GM20431 (cell line): ENCODE results near the gene FOXL3.

Experiments used
- in situ Hi-C: fragments of 300-500 bp; cut with MseI, MboI; formaldehyde crosslinking; loops from one replicate; pipeline ENCODE4 v1.15.0; 2020; ENCODE audit warnings: low sequenced_read_pairs; ENCODE audit not compliant: unreplicated experiment

The FOXL3 gene

DNA sequence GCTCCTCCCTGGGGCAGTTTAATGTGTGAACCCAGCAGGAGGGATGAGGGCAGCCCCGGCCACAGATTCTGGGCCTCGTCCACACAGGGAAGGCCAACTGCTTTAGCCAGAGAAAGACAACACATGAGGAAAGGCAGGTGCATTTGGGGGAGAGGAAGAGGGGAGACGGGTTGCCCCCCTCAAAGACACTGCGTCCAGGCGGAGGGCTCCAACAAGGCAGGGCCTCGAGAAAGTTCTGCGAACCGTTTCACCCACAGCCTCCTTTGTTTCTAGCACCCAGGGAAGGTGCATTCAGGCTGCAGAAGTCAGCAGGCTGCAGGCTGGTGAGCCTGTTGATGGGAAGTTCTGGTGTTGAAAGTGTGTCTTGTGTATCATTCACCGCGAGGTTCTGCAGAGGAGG lies 10.1 kb downstream of the FOXL3 start:
- in situ Hi-C loops = no loop called here

DNA sequence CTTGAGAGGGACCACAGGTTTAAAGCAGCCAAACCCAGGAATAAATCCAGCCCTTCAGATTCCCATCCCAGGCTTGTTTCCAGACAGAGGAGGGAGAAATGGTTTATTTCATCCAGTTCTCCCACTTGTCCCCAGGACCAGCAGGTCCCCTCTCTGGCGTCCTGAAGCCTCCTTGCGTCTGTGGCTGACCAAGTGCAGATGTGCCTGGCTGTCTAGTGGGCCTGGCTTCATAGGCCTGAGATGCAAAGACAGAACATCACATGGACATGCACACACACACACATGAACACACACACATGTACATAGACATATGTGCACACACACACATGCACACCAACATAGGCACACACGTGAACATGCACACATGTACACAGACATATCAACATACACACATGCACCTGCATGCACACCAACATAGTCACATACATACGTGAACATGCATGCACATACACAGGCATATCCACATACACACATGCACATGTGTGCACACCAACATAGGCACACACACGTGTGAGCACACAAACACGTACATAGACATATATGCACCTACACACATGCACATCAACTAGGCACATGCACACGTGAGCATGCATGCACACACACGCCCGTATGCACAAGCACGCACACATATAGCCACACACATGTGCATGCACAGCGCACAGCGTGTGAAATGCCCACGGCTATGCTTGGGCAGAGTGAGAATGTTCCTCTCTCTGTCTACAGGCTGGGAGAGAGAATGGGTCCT lies 10.7 kb downstream of the FOXL3 start:
- in situ Hi-C loops = no loop called here

DNA sequence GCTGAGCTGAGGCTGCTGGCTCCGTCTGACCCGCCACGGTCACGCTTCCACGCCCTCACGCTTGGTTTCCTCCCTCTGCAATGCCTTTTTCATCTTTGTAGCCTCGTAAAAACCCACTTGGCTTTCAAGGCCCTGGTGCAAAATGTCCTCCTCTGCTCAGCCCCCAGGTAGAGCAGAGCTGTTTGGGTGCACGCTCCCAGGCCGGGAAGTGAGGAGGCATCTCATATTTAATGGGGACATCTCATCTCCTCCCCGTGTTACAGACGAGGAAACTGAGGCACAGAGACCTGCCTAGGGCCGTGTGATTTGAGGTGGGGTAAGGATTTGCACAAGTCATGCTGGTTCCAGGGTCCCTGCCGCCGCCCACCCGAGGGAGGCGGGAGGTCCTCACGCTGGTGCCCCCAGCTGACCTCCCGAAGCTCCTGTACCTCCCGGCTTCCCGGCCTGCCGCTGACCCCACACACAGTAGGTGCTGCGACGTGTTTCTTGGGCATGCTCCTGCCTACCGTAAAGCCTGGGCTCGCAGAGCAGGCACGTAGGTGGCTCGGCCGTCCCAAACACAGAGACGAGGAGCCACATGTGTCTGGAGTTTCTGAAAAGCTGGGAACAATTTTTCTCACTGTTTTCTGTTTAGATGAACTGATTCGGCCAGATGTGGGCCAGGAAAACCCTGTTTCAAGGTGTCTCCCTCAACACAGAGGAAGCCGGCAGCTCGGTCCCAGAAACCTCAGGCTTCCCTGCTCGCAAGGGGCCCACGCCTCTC lies 11.5 kb downstream of the FOXL3 start:
- in situ Hi-C loops = no loop called here

DNA sequence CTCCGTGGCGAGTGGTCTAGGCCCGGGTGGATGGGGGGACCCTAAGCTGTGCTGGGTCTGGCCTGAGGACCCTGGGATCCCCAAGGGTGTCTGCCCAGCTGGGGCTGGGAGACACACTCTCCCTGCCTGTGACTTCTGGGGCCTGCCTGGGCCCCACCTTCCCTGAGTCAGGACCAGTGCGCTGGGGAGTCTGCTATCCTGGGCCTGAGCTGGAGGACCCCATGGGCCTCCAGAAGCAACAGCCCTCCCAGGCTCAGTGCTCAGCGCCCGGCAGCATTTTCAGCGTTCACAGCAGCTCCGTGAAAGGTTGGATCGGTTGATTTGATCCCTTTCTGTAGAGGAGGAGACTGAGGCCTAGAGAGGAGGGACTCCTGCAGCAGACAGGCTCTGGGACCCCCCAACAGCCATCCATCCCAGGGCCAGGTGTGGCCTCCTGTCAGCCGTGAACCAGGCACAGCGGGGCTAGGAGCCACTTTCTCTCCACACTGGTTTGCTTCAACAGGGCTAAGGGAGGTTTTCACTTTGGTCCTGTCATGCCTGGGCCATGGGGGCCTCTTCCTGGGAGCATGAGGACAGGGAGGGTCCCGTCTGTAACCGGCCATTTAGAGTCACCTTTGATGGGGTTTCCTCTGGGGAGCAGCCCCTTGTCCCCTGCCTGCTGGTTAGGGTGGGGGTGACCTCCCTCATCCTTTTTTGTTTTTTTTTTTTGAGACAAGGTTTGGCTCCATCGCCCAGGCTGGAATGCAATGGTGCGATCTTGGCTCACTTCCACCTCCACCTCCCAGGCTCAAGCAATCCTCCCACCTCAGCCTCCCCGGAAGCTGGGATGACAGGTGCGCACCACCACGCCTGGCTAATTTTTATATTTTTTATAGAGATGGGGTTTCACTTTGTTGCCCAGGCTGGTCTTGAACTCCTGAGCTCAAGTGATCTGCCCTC lies 12.4 kb downstream of the FOXL3 start:
- in situ Hi-C loops = no loop called here

DNA sequence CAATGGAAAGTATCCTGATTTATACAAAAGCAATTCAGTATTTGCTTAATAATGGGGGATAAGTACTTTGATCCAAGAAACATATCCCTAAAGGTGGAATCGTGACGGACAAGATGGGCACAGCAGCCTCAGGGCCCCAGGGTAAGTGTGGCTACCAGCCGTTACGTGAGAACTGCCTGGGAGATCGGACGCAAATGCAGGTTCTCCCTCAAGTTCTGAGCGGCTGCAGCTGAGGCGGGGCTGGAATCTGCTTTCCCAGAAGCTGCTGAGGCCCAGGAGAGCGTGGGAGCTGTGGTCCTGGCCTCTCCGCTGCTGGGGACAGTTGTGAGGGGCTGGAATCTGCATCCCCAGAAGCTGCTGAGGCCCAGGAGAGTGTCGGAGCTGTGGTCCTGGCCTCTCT lies 13.5 kb downstream of the FOXL3 start:
- in situ Hi-C loops = no loop called here

DNA sequence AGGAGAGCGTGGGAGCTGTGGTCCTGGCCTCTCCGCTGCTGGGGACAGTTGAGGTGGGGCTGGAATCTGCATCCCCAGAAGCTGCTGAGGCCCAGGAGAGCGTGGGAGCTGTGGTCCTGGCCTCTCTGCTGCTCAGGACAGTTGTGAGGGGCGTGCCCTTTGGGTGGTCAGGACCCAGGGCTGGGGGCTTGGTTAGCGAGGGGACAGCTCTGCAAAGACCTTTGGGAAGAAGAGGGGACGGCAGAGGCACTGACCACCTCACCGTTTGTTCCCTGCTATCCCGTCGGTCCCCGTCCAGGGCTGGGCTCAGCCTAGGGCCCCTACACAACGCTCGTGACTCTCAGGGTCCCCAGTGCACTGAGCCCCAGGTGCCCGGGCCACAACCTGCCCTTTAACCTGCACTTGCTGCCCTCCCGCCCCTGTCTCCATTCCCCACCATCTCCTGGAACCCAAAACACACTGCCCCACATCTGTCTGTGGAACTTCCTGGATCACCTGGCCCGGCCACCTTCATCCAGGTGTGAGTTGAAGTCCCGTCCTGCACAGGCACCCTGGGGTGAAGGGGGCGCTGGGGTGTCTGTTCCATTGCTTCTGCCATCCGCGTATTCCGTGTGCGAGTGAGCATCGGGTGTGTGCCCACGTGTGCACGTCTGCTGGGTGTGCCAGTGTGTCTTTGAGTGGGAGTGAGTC lies 14.1 kb downstream of the FOXL3 start:
- in situ Hi-C loops = no loop called here

DNA sequence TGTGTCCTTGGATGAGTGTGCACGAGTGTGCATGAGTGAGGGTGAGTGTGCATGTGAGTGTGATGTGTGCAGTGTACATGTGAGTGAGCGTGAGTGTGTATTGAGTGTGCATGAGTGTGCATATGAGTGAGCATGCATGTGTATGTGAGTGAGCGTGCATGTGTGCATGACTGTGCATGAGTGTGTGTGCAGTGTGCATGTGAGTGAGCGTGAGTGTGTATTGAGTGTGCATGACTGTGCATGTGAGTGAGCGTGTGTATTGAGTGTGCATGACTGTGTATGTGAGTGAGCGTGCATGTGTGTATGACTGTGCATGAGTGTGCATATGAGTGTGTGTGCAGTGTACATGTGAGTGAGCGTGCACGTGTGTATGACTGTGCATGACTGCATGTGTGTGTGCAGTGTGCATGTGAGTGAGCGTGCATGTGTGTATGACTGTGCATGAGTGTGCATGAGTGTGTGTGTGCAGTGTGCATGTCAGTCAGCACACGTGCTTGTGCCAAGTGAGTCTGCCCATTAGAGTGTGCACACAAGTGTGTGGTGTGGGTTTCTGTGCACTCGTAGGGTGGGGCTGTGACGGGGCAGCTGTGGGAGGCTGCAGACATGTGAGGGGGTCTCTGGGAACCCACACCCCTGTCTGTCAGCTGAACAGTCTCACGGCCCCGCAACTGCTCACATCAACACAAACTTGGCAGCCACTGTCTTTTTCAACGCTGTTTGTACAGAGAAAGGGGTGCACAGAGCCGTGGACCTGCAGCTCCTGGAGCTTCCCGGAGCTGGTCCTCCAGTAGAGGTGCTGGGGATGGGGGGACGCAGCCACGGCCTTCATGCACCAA lies 14.8 kb downstream of the FOXL3 start:
- in situ Hi-C loops = no loop called here

DNA sequence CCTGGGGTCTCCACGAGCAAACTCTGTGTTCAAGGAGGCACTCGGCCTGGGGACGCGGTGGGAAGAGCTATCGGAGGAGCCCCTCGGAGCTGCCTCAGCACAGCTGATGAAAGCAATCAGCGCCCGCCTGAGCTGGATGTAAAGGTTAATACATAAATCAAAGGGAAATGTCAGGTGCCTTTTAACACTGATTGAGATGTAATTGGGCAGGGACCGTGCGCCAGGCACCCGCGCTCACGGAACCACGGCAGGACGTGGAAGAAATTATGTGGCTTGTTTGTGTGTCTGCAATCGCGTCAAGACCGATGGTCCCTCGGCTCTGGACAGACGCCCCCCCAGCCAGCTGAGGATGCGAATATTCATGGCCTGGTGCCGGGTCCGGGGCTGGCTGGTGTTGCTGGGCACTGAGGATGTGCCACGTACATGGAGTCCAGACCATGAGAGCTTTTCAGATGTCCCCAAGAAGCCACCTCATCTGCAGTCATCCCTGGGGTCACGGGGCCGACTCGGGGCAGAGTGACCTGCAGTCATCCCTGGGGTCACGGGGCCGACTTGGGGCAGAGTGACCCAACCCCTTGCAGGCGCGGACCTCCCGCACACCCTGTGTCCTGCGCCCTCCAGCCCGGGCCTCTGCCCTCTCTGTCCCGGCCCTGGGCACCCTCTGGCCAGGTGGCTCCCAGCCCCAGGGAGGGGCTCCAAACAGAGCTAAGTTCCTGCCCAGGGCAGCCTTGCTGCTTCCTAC lies 15.6 kb downstream of the FOXL3 start:
- in situ Hi-C loops = no loop called here

DNA sequence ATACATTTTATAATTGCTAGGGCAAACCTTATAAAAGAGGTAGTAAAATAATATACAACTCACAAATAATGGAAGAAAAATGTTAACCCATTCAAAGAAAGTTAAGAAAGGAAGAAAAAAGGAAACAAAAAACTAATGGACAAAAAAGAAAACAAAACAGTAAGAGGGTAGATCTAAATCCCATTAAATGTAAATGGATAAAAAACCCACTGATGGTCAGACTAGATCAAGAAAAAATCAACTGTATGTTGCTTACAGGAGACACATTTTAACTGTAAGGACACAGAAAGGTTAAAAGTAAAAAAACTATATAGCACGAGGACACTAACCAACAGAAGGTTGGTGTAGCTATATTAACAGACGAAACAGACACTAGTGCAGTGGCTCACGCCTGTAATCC lies 18.0 kb downstream of the FOXL3 start:
- in situ Hi-C loops = no loop called here

DNA sequence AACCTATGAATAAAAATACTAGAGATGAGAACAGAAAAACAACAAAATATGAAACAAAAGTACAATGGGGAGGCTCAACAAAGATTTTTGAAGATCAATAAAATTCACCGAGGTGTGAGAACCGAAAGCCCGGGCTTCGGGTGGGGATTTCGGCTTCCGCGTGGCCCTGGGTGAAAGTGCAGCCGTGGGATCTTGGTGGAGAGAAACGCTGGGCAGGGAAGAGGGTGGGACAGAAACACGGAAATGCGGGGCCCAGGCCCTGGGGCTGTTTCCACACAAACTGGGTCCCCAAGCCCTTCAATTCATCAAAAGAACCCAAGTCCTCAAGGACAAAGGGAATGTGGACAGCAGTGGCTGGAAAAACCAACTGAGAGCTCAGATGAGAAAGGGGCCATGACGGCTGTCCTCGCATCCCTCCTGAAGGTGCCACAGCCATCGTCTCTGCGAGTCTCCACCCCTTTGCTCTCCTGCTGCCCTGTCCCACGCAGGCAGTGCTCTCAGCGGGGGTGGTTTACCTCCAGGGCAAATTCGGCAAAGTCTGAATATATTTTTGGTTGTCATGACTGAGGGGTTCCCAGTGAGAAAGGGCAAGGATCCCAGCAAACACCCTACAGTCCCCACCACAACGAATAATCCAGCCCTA lies 19.7 kb downstream of the FOXL3 start:
- in situ Hi-C loops = loop anchor here (10.0 kb wide), 1 partner anchor 465 kb away; no protein-coding TSS in a partner anchor

DNA sequence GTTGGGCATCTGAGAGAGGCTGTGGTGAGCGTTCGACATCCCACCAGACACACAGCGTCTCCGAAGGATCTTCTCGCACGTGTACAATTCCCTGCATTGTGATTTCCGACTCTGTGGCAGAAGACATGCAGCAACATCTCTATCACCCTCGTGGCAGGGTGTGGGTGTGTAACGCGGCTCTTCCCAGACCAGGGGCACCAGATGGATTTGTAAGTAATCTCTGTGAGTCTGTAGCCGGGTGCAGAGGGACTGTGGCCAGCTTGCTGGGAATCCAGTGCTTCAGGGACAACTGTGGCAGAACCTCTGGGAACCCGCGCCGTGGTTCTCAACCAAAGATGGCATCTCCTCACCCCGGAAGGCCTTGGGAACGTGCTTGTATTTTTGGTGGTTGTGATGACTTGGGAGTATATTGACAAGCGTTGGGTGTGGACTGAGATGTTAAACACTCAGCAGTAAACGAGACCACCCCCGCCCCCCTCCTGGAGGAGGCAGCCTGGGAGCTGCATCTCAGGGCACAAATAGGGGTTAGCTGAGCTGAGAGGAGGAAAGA lies 21.2 kb downstream of the FOXL3 start:
- in situ Hi-C loops = loop anchor here (10.0 kb wide), 1 partner anchor 464 kb away; no protein-coding TSS in a partner anchor

DNA sequence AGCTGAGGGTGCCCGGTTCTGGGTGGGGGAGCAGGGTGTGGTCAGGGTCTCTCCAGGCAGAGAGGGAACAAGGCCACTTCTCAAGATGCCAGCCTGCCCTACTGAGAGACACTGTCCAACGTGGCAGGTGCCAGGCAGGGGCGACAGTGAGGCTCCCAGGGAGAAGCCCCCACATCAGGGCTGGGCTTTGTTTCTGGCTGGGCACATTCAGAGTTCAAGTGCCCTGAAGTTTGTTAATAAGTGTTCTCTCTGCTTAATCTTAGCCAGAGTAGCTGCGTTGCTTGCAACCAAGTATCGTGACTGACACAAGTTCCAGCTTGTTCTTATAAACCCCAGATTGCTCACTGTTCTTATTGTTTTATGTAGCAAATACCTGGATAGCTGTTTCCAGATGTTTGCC lies 21.8 kb downstream of the FOXL3 start:
- in situ Hi-C loops = loop anchor here (10.0 kb wide), 1 partner anchor 463 kb away; no protein-coding TSS in a partner anchor

DNA sequence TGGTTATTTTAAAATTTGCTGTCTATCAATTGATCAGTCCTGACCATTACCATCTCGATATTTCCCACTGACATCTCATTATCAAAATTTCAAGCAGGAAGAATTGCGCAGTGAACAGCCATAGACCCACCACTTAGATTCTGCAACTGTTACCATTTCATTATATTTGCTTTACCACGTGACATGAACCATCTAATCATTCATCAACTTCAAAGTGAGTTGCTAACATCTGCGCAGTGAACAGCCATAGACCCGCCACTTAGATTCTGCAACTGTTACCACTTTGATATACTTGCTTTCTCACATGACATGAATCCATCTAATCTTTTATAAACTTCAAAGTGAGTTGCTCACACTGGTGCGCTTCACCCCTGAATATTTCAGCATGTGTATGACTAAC lies 22.5 kb downstream of the FOXL3 start:
- in situ Hi-C loops = loop anchor here (10.0 kb wide), 1 partner anchor 462 kb away; no protein-coding TSS in a partner anchor

DNA sequence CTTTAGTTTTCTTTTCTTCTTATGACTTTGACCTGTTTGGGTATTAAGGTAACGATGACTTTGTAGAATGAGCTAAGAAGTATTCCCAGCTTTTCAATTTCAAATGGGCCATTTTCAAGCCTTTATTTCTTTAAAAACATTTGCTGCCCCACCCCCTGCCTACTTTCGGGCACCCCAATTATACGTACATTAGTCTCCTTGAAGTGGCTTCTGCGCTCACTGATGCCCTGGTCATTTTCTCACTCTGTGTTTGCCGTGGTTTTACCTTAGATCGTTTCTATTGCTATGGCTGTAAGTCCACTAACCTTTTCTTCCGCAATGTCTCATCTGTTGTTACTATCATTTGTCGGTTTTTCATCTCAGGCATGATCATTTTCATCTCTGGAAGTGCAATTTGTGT lies 24.9 kb downstream of the FOXL3 start:
- in situ Hi-C loops = loop anchor here (10.0 kb wide), 1 partner anchor 460 kb away; no protein-coding TSS in a partner anchor

DNA sequence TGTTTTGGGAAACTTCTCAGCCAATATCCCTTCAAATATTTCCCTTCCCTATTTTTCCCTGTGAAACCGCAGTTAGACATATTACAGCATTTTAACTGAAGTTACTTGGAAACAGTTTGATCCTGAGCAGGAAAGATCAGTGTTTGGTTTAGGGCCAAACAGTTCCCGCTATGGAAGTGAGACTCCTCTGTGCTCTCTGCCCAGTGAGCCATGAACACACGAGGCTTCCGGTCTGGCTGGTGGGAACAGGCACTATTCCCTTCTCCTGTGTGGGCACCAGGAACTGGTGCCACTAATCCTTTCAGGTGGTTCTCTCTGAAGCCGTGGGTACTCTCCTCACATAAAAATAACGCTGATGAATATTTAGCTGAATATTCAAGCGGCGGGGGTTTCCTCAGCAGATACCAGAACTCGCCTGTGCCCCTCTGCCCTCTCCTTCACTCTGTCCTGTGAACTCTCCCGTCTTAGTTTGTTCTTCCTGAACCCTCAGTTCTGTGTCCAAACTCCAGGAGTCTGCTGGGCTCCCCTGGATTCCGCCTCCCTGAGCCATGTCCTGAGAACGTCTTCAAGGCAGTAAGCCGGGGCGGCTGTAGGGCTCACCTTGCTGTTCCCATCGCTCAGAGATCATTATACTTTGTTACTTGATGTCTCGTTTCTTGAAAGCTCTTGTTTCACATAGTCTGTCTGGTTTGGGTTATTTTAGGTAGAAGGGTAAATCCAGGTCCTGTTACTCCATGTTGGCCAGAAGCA lies 25.7 kb downstream of the FOXL3 start:
- in situ Hi-C loops = loop anchor here (10.0 kb wide), 1 partner anchor 459 kb away; no protein-coding TSS in a partner anchor

DNA sequence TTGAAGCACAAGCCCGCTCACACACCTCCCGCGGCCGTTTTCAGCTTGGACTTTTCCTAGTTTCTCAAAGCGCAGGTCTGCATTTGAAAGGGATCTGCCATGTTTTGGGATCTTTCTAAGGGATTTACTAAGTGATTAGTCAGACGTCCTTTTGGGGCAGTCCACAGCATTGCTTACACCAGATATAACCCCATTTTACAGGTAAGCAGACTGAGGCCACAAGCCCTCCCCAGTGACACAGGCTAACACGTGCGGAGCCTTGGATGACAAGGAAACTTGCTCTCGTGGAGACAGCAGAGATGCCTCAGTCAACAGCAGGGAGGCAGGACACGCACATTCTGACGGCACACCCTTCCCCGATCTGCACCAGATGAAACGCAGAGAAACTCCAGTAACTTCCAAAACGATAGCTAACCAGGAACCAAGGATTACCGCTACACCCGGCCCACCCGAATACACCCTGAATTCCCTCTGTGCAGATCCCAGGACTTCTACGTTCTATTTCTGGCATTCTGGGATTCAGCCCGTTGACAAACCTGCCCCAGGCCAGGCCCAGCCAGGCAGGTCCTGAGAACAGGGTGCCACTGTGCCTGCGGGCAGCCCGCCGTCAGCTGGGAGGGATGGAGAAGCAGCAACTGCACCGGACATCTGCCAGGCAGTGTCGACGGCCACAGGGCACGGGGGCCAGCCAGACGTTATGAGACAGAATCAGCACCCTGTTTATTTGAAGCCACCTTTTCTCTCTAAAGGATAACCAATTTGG lies 27.9 kb downstream of the FOXL3 start:
- in situ Hi-C loops = loop anchor here (10.0 kb wide), 1 partner anchor 457 kb away; no protein-coding TSS in a partner anchor
